Parathyroid adenoma (tissue), 2 donors: ENCODE results near the gene CENPA.

ENCODE experiments used
- H2AFZ ChIP-seq: fragments of 300-600 bp; sonication (generic); one replicate; pipeline ENCODE4 v1.7.0; 2017; ENCODE audit warnings: antibody characterized with exemption, mild to moderate bottlenecking
- H3K27ac ChIP-seq: fragments of 300-600 bp; sonication (generic); one replicate; pipeline ENCODE4 v1.7.0; 2017
- H3K27me3 ChIP-seq: fragments of 300-600 bp; sonication (generic); one replicate; pipeline ENCODE4 v1.7.0; 2017; ENCODE audit warnings: low read length; ENCODE audit not compliant: control insufficient read depth, insufficient read depth
- H3K36me3 ChIP-seq: fragments of 300-600 bp; sonication (generic); one replicate; pipeline ENCODE4 v1.7.0; 2017; ENCODE audit warnings: low read length; ENCODE audit not compliant: control insufficient read depth, insufficient read depth
- H3K4me1 ChIP-seq: fragments of 300-600 bp; sonication (generic); one replicate; pipeline ENCODE4 v1.7.0; 2017; ENCODE audit warnings: control low read depth
- H3K4me2 ChIP-seq: fragments of 300-600 bp; sonication (generic); one replicate; pipeline ENCODE4 v1.7.0; 2017; ENCODE audit warnings: low read length
- H3K4me3 ChIP-seq: fragments of 300-600 bp; sonication (generic); one replicate; pipeline ENCODE4 v1.7.0; 2017; ENCODE audit warnings: low read depth, low read length
- H3K79me2 ChIP-seq: fragments of 300-600 bp; sonication (generic); one replicate; pipeline ENCODE4 v1.7.0; 2017; ENCODE audit warnings: control low read depth
- H3K9ac ChIP-seq: fragments of 300-600 bp; sonication (generic); one replicate; pipeline ENCODE4 v1.7.0; 2017; ENCODE audit warnings: mild to moderate bottlenecking
- H3K9me3 ChIP-seq: fragments of 300-600 bp; sonication (generic); one replicate; pipeline ENCODE4 v1.7.0; 2017; ENCODE audit warnings: low read length; ENCODE audit not compliant: control insufficient read depth
- CTCF ChIP-seq: fragments of 300-600 bp; sonication (generic); IDR thresholded peaks from one replicate; pipeline ENCODE4 v1.7.0; 2017; ENCODE audit warnings: antibody characterized with exemption, mild to moderate bottlenecking
- donor health status: primary hyperparathyroidism.

Gene CENPA

GRCh38 chr2:26840937-26841610 is 55.2 kb downstream of the CENPA start:
- H2AFZ ChIP-seq = no peak overlapping the region
- no peaks in the 10 kb centered on the region for H3K9me3 ChIP-seq
- H3K27me3 ChIP-seq = no peaks in the 10 kb centered on the region
- H3K4me1 ChIP-seq = no peaks in the 10 kb centered on the region
- H3K27ac ChIP-seq = no peak overlapping the region
- H3K4me3 ChIP-seq = no peak overlapping the region
- no peak overlapping the region for H3K4me2 ChIP-seq
- no peaks in the 10 kb centered on the region for H3K36me3 ChIP-seq
- TF ChIP-seq CTCF = no peak
- H3K79me2 ChIP-seq = no peaks in the 10 kb centered on the region
- H3K9ac ChIP-seq = no peak overlapping the region

GRCh38 chr2:26843041-26843440 is 57.2 kb downstream of the CENPA start:
- Histone ChIP-seq H3K27ac (no peak overlapping the region), H3K4me3 (no peak overlapping the region), H3K27me3 (peaks cover 14% of the 10 kb centered on the region), H2AFZ (no peak overlapping the region), H3K9me3 (no peaks in the 10 kb centered on the region), H3K4me1 (no peaks in the 10 kb centered on the region), H3K79me2 (no peaks in the 10 kb centered on the region), H3K9ac (no peak overlapping the region), H3K4me2 (no peak overlapping the region), H3K36me3 (no peaks in the 10 kb centered on the region)
- no peak for TF ChIP-seq CTCF
